Liver (tissue), 9 donors: ENCODE results near the gene HYCC1. TPM values are rescaled to one million over a fixed set of nuclear protein-coding genes. Genes with fewer than 3 reads are reported as not detected.

ENCODE experiments used
- DNase-seq: peaks from one replicate; pipeline ENCODE4 v3.0.0-alpha.2; 2017; ENCODE audit warnings: low spot score
- H3K27ac ChIP-seq, 2 donors: one replicate each; pipeline ENCODE4 v1.7.0; 2013; ENCODE audit warnings: inconsistent platforms in 2 of 2, low read length in 2 of 2, control low read depth in 1 of 2, low read depth in 1 of 2, mild to moderate bottlenecking in 1 of 2
- H3K27me3 ChIP-seq, 4 donors: one replicate each; pipeline versions ENCODE4 v1.6.1 to v1.7.0; 2013; ENCODE audit warnings: low read length in 3 of 4, inconsistent platforms in 1 of 4, mild to moderate bottlenecking in 1 of 4, moderate library complexity in 1 of 4; ENCODE audit not compliant: control insufficient read depth in 4 of 4, insufficient read depth in 4 of 4
- H3K36me3 ChIP-seq, 4 donors: one replicate each; pipeline versions ENCODE4 v1.6.1 to v1.7.0; 2013; ENCODE audit warnings: low read length in 3 of 4, mild to moderate bottlenecking in 3 of 4, low read depth in 1 of 4, moderate library complexity in 1 of 4; ENCODE audit not compliant: control insufficient read depth in 4 of 4, insufficient read depth in 3 of 4
- H3K4me1 ChIP-seq, 4 donors: one replicate each; pipeline versions ENCODE4 v1.6.1 to v1.7.0; 2013; ENCODE audit warnings: low read length in 3 of 4, mild to moderate bottlenecking in 3 of 4, moderate library complexity in 1 of 4; ENCODE audit not compliant: control insufficient read depth in 4 of 4, insufficient read depth in 4 of 4
- H3K4me3 ChIP-seq, 3 donors: one replicate each; pipeline versions ENCODE4 v1.6.1 to v1.7.0; 2013; ENCODE audit warnings: low read length in 3 of 3, control low read depth in 1 of 3, low read depth in 1 of 3, mild to moderate bottlenecking in 1 of 3
- H3K9ac ChIP-seq, 2 donors: one replicate each; pipeline ENCODE4 v1.7.0; 2013; ENCODE audit warnings: low read length in 2 of 2, mild to moderate bottlenecking in 2 of 2, moderate library complexity in 2 of 2, control low read depth in 1 of 2, low read depth in 1 of 2
- H3K9me3 ChIP-seq, 4 donors: one replicate each; pipeline versions ENCODE4 v1.6.1 to v1.7.0; 2013; ENCODE audit warnings: low read length in 3 of 4; ENCODE audit not compliant: control insufficient read depth in 4 of 4
- EGR1 ChIP-seq, 2 donors: IDR thresholded peaks; 2 replicates each; pipeline ENCODE4 v1.6.1; 2016 to 2018; ENCODE audit warnings: antibody characterized with exemption in 2 of 2, low read depth in 2 of 2
- FOXA1 ChIP-seq: IDR thresholded peaks from 2 replicates; pipeline ENCODE4 v1.6.1; 2016; ENCODE audit warnings: antibody characterized with exemption
- FOXA2 ChIP-seq: IDR thresholded peaks from 2 replicates; pipeline ENCODE4 v1.6.1; 2016; ENCODE audit warnings: antibody characterized with exemption
- GABPA ChIP-seq, 2 donors: IDR thresholded peaks in 1 of 2; conservative IDR thresholded peaks in 1 of 2; 2 replicates each; pipeline ENCODE4 v1.6.1; 2016; ENCODE audit warnings: antibody characterized with exemption in 2 of 2, mild to moderate bottlenecking in 1 of 2, moderate library complexity in 1 of 2
- HNF4G ChIP-seq: IDR thresholded peaks from 2 replicates; pipeline ENCODE4 v1.6.1; 2016; ENCODE audit warnings: antibody characterized with exemption
- RAD21 ChIP-seq, 2 donors: IDR thresholded peaks; 2 replicates each; pipeline ENCODE4 v1.6.1; 2016; ENCODE audit warnings: antibody characterized with exemption in 2 of 2, mild to moderate bottlenecking in 2 of 2
- RXRA ChIP-seq, 2 donors: IDR thresholded peaks; 2 replicates each; pipeline ENCODE4 v1.6.1; 2017 to 2018; ENCODE audit warnings: antibody characterized with exemption in 2 of 2, mild to moderate bottlenecking in 1 of 2
- YY1 ChIP-seq: IDR thresholded peaks from 2 replicates; pipeline ENCODE4 v1.6.1; 2016; ENCODE audit warnings: antibody characterized with exemption, mild to moderate bottlenecking
- WGBS: extraction: QIAGEN DNeasy Blood & Tissue Kit; methylation state at CpG from one replicate; pipeline ENCODE4 v1.1.7; 2013; 5-methylcytosine and 5-hydroxymethylcytosine counted together
- polyA plus RNA-seq, 2 donors: library from polyadenylated mRNA; stranded (reverse) in 1 of 2; unstranded in 1 of 2; fragments of 200-250 nt in 1 of 2; fragments of >200 nt in 1 of 2; fragmentation: Nextera tagmentation in 1 of 2; extraction: Ambion mirVana in 1 of 2; gene quantifications; one replicate each; pipeline versions ENCODE4 v1.2.1 to v1.2.3, GENCODE V29; 2013 to 2015
- total RNA-seq, 2 donors: library from RNA; depleted of rRNA; stranded (reverse); fragments of >200 nt; gene quantifications; one replicate each; pipeline ENCODE4 v1.2.3, GENCODE V29; 2014
- TF ChIP-seq, protein P1 (sequence below): fragments of 150-350 bp; IDR thresholded peaks from 2 replicates; pipeline ENCODE4 v1.5.1; 2017; ENCODE audit warnings: improper control_type of control experiment, low read depth, low read length; ENCODE audit not compliant: missing input control
- donor health status: healthy.
- donor health status: healthy.
- donor health status: healthy.
- donor health status: healthy.
- donor health status: healthy.

HYCC1 gene
- total and polyA plus RNA-seq, 4 donors: 5.6 to 19.0 (median 10.6) TPM

DNA sequence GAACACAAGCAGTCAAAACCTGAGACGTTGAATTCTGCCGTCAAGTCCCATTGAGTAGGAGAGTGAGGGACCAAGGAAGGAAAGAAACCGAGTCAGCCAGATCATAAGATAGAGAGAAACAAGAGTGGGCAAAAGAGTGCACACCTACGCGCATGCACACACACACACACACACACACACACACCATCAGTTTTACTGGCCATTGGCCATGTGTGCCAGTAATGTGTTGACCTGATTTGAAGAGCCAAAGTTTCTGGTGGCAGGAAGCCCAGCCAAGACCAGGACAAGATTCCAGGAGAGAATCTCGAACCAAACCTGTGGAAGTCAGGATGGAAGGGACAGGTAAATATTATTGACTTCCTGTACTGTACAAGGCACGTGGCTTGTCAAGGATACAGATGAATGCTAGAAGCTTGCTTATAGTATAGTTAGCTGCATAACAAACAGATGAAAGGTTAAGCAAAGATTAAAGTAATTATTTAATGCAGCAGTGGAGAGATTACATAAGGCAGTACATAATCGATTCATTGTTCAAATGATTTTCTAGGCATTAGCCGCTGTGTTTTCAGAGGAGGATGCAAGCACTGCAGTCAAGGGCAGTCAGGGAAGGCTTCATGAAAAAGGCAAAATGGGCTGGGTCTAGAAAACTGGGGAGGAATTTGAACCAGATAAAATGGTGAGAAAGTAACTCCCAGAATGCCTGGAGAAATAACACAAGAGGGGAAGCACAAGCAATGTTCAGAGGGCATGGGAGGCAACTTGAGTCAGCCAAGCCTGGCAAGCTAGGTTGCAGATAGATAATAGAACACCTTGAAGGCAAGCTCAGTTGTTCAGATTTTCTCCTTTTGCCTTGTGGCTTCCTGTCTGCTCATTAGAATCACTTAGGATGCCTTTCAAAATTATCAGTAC lies 2.7 kb upstream of the HYCC1 start (continued):
- TF ChIP-seq FOXA2 (no peak), FOXA1 (no peak)

DNA sequence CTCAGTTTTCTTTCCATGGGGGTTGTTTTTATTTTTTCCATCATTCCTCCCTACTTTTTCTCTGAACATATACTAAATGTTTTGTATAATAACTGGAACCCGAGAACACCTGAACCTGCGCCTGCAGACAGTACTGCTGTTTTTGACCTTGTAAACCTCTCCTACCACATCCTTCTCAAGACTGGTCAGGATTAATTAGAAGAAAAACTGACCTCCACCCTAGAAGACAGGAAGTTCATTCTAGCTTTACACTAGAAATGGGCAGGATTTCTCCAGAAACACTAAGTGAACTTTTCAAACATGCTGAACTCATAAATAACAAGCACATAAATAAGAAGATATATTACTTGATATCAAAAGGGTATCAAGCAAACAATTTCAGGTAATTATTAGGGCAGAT lies 751 bp upstream of the HYCC1 start:
- DNase-seq: no peak
- Histone ChIP-seq H3K9ac (no peak overlapping the region), H3K9me3 (no peaks in the 10 kb centered on the region), H3K27ac (no peak overlapping the region), H3K4me1 (peaks cover 2 to 22% (median 11%) of the 10 kb centered on the region in 4 donors), H3K27me3 (no peaks in the 10 kb centered on the region), H3K4me3 (no peak overlapping the region), H3K36me3 (no peaks in the 10 kb centered on the region)
- TF ChIP-seq EGR1 (IDR thresholded peaks at IDR 0.05; ENCODE audit: low read depth in 2 of 2) (no peak), RXRA (IDR thresholded peaks at IDR 0.05) (no peak), GABPA (IDR thresholded peaks at IDR 0.05 in 1 of 2, conservative IDR thresholded peaks at IDR 0.05 in 1 of 2) (no peak), HNF4G (no peak), RAD21 (IDR thresholded peaks at IDR 0.05) (no peak)
- TF ChIP-seq, protein P1, sequence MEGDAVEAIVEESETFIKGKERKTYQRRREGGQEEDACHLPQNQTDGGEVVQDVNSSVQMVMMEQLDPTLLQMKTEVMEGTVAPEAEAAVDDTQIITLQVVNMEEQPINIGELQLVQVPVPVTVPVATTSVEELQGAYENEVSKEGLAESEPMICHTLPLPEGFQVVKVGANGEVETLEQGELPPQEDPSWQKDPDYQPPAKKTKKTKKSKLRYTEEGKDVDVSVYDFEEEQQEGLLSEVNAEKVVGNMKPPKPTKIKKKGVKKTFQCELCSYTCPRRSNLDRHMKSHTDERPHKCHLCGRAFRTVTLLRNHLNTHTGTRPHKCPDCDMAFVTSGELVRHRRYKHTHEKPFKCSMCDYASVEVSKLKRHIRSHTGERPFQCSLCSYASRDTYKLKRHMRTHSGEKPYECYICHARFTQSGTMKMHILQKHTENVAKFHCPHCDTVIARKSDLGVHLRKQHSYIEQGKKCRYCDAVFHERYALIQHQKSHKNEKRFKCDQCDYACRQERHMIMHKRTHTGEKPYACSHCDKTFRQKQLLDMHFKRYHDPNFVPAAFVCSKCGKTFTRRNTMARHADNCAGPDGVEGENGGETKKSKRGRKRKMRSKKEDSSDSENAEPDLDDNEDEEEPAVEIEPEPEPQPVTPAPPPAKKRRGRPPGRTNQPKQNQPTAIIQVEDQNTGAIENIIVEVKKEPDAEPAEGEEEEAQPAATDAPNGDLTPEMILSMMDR: no peak
- 62% methylated on average over 2 of the region's 2 CpGs for WGBS

DNA sequence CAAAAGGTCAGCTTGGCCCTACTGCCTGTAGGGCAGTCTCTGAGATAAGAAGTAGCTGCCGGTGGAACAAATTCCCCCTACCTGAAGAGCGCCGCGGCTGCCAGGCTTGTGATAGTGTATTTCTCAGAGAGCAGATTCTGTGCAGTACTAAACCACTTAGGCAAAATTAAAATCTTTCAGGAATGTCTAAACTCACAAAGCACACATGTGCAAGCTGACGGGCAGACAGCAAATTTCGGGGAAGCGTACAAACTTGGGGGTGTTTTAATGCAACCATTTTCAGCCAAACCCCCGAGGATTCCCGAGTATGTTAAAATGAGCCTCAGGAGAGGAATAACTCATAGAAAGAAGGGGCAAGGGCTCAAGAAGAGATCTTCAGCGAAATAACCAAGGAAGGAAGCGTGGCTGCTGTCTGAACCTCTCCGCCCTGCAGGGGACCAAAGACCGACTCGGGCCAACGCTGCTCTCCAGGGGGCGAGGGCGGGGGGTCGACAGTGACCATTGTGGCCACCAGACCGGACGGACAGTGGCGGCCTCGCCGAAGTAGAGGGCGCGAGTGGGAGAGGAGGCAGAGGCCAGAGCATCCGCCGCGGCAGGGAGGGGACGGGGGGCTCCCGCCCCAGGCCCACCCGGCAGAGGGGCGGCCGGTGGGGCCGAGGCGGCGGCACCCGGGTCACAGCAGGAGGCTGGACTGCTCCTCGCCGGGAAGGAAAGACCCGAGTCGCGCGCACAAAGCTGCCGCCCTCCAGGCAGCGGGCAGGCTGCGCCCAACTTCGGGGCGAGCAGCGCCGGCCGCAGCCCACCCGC lies 819 bp downstream of the HYCC1 start:
- DNase-seq: peak; percentile 54

More for the DNA sequence above, 819 bp downstream of the HYCC1 start:
- Histone ChIP-seq H3K9me3 (no peaks in the 10 kb centered on the region), H3K27me3 (no peaks in the 10 kb centered on the region), H3K36me3 (no peaks in the 10 kb centered on the region), H3K9ac (peak overlapping the region in 1 of 2 donors; percentile 43), H3K4me3 (peak overlapping the region; percentile 74 to 98 (median 75)), H3K4me1 (peaks cover 2 to 25% (median 11%) of the 10 kb centered on the region in 4 donors), H3K27ac (peak overlapping the region; percentile 16 to 29)
- TF ChIP-seq, protein P1: no peak
- TF ChIP-seq YY1: peak; percentile 8
- WGBS: under 1% methylated on average over 52 of the region's 52 CpGs
